HG02588 (cell line): ENCODE measurements around the gene CELSR1.
"Not testable (repeated sequence)": the region's sequence is repeated elsewhere in the genome, so short reads cannot be mapped to it uniquely, and the experiment has no call there.

Experiments used
- ATAC-seq: cut with Tn5 transposase; IDR thresholded peaks from one replicate; pipeline ENCODE4 v1.9.1; 2021; ENCODE audit warnings: mild to moderate bottlenecking, moderate library complexity; ENCODE audit not compliant: unreplicated experiment

CELSR1 gene

GRCh38 chr22:46516112-46516487, 21.3 kb downstream of the CELSR1 start:
- ATAC-seq: not testable (repeated sequence)

- no peak for ATAC-seq
Measured at GRCh38 chr22:46515208-46516111, 22.0 kb downstream of the CELSR1 start.

GRCh38 chr22:46514592-46515207, 22.7 kb downstream of the CELSR1 start:
- no peak for ATAC-seq

DNA sequence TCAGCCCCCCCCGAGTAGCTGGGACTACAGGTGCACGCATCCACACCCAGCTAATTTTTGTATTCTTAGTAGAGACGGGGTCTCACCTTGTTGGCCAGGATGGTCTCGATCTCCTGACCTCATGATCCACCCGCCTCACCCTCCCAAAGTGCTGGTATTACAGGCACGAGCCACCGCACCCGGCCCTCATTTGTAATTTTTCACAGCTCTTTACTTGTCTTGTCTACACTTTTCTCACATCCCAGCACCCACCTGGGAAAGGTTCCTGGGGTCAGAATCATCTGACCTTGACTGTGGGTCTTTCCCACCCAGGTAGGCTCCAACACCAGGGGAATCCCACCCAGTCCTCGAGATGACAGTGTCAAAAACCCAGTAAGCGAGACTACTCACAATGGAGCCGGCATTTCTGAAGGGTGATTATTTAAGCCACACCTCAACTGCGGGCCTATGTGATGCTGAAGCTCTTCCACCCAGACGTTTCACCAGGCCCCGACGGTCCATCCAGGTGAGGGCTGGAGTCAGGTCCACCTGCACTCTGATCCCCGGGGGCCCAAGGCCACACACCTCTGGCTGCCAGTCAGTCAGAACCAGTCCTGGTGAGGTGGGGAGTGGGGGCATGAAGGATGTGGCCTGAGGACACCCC, 23.4 kb downstream of the CELSR1 start:
- ATAC-seq: no peak

- ATAC-seq: no peak
Measured at GRCh38 chr22:46512683-46513082, 24.7 kb downstream of the CELSR1 start.

DNA sequence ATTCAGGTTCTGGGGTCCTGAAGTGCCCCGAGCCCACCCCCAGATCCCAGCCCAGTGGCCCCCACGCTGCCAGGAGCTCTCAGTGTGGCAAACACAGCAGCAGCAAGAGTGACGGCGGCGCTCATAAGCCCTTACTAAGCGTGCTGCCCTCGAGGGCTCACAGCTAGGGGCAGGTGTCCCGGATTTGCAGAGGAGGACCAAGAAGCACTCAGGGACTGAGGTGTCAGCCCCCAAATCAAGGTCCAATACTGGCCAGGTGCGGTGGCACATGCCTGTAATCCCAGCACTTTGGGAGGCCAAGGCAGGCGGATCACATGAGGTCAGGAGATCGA, 25.4 kb downstream of the CELSR1 start:
- ATAC-seq: no peak

GRCh38 chr22:46511151-46512038, 26.0 kb downstream of the CELSR1 start:
- no peak for ATAC-seq

- ATAC-seq: no peak
Measured at GRCh38 chr22:46509416-46510089, 27.9 kb downstream of the CELSR1 start.

DNA sequence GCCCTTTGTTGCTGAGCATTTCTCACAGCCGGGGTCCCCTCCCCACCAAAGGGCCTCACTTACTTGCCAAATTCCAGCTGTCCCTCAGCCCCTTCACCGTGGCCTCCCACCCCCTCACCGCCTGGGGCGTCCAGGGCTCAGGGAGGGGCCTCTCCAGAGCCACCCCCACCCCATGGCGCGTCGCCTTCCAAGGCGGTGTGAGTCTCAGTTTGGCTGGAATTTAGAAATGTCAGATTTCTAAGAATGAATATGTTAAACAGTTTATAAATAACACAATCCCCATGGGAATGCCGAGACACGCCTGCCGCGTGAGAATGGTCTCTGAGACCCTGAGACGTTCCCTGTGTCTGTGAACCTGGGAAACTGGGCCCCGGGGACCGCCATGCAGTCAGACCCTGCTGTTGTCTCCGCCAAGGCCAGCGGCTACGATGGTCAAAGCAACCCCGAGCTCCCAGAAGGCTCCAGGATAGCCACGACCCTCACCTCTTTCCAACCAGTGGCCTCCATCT, 28.9 kb downstream of the CELSR1 start:
- no peak for ATAC-seq

DNA sequence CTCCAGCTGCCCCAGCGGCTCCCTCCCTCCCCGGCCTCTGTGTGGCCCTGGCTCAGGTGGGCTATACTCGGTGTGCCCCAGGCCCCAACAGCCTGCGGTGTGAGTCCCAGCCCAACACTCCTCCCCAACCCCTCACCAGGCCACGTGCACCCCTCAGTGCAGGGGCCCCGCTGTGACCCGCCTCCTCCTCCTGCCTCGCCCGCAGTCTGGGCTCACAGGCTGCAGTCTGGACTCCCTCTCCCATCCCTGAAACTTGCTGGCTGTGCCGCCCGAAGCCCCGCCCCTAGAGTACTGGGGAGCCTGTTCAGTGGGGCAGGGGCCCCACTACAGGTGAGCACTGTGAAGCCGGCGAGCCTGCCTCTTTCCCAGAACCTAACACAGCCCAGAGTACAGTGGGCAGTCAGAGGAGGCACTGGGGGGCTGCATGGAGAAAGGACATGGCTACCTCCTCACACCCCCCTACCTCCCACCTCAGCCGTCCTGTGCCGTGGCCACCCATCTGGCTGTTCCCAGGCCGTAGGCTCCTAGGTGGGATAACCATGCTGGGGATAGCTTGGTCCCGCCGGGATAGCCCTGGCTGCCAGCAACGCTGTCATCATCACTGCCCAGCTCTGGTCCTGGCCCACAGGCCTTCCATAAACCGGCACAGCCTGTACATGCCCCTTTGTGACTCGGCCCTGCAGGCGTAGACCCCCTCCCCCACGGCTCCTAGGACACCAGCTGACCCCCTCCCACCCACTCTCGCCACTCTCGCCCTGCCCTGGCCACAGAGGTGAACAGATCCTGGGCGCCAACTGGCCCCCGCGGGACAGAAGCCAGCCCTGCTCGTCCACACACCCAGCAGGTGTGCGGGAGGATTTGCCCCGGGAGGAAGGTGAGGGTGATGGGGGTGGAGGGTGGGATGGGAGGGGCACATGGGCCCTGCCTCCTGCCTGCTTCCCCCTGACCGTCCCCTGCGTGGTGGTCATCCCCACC, 29.7 kb downstream of the CELSR1 start:
- no peak for ATAC-seq

DNA sequence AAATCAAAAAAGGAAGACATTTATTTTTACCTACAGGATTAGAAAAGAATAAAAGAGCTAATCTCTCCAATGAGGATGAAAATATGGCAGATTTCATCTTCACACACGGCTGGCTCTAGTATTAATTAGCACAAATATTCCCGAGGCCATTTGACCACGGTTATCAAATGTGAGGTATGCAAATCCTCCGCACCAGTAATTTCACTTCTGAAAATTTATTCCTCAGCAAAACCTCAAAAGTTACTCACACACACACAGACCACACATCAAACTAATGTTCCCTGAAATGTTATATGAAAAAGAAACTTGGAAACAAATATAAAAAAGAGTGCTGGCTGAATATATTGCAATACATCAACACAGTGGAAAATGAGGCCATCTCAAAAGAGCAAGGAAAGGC, 32.8 kb downstream of the CELSR1 start:
- ATAC-seq: no peak

- no peak for ATAC-seq
Measured at GRCh38 chr22:46502440-46503175, 34.8 kb downstream of the CELSR1 start.

DNA sequence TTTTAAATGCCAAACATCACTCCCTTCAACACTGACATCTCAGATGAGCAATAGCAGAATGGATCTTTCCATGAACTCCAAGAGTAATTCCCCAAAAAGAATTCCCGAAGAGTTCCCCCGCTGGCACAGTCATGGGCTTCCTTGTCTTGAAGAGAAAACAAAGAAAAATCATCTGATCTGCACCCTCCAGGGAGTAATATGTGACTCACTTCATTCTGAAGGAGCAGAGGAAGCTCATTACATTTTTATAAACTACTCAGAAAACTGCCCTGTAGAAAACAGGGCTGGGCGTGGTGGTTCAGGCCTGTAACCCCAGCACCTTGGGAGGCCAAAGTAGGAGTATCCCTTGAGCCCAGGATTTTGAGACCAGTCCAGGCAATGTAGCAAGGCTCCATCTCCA, 35.7 kb downstream of the CELSR1 start:
- ATAC-seq: no peak

- ATAC-seq: not testable (repeated sequence)
Measured at GRCh38 chr22:46501265-46501664, 36.2 kb downstream of the CELSR1 start.

GRCh38 chr22:46500201-46500600, 37.2 kb downstream of the CELSR1 start:
- ATAC-seq: no peak

DNA sequence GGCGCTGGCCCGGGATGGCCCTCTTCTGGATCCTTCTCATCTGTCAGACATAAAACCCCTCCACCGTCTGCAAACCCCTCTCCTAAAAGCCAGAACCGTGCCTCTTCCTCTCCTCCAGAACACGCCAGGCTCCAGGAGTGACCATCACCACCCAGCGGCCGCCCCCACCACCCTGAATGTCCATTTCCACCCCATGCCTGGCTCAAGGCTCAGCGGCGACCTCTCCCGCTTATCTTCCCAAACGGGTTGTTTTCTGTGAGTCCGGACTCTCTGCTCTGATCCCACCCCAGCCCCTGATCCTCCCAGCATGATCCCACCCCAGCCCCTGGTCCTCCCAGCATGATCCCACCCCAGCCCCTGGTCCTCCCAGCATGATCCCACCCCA, 37.6 kb downstream of the CELSR1 start:
- no peak for ATAC-seq

GRCh38 chr22:46491946-46492345, 45.5 kb downstream of the CELSR1 start:
- ATAC-seq: no peak

DNA sequence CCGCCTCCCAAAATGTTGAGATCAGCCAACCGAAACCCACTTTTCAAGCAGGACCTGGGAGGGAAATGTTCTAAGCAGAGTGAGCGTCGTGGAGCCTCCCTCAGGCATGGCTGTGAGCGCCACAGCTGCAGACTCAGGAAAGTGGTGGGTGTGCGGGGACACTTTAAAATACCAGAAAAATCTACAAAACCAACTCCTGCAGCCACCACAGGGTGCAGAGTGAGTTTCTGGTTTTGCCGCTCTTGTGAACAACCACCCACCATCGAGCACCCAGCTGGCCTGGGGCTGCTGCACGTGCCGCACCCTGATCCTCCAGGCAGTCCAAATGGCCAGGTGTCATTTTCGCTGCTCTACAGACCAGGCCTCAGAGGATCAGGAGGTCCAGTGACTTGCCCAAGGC, 46.9 kb downstream of the CELSR1 start:
- ATAC-seq: no peak
